Right hindlimb (tissue), 1 donor: ENCODE data around the gene WASHC2C.
"Not testable (repeated sequence)": the region's sequence is repeated elsewhere in the genome, so short reads cannot be mapped to it uniquely, and the experiment has no call there.

ENCODE experiments used
- DNase-seq: peaks from one replicate; pipeline ENCODE4 v3.0.0-alpha.2; 2018

WASHC2C gene

DNA sequence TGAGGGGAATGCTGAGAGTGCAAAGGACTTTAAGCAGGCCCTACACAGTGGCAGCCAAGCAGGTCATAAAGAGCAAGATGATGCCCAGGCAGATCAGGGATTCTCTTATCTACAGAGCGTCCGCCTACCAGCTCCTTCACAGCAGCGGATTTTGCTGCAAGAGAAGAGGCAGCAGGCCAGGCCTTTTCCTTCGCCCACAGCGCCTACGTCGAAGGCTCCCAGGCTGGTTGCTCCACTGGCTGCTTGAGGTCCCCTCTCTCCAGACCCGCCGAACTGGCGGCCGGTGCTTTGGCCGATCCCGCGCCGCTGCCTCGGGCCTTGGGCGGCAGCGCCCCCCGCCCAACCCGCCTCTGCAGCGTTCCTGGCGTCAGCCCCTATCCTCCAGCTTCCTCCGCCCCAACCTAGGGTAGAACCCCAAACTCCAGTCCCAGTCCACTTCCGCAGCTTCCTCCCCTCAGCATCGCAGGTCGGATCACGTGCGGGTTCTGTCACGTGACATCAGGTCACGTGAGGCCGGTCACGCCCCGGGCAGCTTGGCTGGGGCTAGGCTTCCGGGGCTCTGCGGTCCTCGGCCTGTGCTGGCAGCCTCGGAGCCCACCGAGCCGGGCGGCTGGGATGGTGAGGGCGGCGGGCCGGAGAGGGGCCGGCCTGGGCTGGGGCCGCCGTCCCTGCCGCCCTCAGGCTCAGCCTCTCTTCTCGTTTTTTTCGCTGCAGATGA is at the start of gene WASHC2C:
TSS of gene WASHC2C (plus strand) at position 564 of the 718 bp plus-strand sequence. CDS start at position 616, 52 bp downstream.
- DNase-seq: peak; percentile 92

GRCh38 chr10:45678467-45678866 is 48.6 kb upstream of the WASHC2C start:
- not testable (repeated sequence) for DNase-seq

DNA sequence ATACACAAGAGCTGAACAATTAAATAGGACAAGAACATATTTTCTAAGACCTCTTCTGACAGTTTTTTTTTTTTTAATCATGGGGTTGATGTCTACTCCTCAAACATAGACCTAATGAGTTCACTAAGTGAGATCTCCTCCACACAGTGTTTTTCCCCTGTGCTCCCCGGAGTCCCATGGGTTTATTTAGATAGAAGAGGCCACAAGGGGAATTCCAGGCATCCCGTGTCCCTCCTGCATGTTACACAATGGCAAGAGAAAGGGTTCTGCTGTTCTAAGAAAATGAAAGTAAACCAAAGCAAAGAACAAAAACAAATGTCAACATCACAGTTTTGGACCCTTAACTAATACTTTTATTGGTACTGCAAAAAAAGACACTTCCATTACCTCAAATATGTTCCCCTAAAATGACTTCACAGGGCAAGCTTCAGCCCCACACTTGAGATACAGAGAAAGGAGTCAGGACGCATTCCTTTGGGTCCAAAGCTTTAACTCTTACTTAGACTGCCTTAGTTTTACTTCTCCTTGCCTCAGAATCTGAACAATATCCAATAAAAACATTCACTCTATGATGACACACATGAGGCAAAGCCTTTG is 16.8 kb upstream of the WASHC2C start:
- DNase-seq: not testable (repeated sequence)

DNA sequence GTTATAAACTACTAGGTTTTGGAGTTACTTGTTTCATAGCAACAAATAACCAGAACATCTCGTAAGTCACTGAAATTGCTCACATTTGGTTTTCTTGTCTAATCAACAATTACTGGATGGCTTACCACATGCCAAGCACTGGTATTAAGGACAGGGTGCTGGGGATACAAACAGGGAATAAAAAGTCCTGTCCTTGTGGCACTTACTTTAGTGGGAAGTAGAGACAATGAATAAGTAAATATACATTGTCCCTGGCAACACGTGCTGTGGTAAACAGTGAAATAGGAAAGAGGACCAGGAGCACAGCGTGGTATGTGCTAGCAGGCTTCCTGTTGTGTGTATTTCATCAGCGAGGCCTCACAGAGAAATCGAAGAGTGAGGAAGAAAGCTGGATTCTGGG is 15.8 kb upstream of the WASHC2C start:
- DNase-seq: not testable (repeated sequence)

GRCh38 chr10:45717053-45717452 is 10.0 kb upstream of the WASHC2C start:
- not testable (repeated sequence) for DNase-seq

GRCh38 chr10:45717642-45718041 is 9.4 kb upstream of the WASHC2C start:
- DNase-seq: not testable (repeated sequence)

GRCh38 chr10:45721503-45721902 is 5.6 kb upstream of the WASHC2C start:
- not testable (repeated sequence) for DNase-seq

DNA sequence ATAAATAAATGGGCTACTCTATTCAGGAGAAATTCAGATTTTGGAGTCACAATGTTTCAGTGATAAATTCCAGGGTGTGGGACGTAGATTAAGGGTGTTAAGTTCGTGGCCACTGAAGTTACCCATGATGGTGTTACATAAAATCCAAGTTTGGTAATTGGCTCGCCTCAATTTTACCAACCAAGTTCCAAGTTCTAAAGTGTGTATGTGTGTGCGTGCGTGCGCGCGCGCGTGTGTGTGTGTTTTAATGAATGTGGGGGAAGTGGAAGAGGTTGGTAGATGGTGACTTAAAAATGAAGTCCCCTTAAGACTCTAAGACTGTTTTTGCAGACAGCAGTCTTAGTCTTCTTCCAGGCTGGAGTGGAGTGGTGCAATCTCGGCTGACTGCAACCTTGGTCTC is 3.2 kb upstream of the WASHC2C start:
- not testable (repeated sequence) for DNase-seq

DNA sequence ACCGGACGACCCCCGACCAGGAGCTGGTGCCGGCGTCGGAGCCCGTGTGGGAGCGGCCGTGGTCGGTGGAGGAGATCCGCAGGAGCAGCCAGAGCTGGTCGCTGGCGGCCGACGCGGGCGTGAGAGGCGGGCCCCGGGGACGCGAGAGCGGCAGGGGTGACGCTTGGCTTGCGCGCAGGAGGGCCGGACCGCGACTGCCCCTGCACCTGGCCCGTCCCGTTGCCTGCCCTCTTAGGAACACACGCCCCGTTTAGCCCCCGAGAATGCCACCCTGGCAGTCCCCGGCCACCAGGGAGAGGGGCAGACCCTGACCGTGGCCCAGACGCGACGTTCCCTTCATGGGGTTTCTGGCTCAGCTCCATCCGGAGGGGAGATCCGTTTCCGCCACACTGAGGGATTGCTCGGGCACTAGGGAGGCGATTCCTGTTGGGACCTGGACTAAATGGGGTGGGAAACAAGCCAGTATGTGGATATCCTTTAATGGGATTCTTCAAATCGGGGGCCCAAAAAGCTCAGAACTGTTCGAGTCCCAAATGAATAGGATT is 427 bp downstream of the WASHC2C start:
- DNase-seq: not testable (repeated sequence)

GRCh38 chr10:45734449-45734848 is 7.4 kb downstream of the WASHC2C start:
- DNase-seq: not testable (repeated sequence)

DNA sequence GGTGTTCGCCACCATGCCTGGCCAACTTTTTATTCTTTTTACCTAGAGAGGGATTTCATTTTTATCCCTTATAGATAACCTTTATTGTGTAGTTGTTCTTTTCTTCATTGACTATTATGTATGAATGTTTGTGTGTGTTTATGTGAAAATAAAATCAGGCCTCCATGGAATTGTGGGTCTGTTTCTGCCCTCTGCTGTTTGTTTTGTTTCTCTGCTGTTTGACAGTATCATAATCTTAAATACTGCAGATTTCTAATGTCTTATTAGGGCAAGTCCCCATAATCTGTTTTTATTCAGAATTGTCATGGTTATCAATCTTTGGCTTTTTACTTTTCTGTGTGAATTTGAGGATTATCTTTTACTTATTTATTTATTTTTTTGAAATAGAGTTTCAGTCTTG is 7.8 kb downstream of the WASHC2C start:
- DNase-seq: not testable (repeated sequence)

GRCh38 chr10:45741559-45741958 is 14.5 kb downstream of the WASHC2C start:
- DNase-seq: not testable (repeated sequence)

DNA sequence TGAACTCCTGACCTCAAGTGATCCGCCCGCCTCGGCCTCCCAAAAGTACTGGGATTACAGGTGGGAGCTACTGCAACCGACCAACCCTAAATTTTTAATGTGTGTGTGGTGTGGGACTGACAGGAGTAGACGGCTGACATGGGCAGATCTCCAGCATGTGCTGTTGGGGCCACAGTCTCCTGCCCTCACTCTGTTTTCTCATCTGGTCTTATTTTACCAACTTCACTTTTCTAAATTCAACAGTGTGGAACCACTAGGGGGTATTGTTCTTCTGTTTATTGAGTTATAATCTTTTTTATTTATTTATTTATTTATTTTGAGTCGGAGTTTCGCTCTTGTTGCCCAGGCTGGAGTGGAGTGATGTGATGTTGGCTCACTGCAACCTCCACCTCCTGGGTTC is 14.9 kb downstream of the WASHC2C start:
- not testable (repeated sequence) for DNase-seq

DNA sequence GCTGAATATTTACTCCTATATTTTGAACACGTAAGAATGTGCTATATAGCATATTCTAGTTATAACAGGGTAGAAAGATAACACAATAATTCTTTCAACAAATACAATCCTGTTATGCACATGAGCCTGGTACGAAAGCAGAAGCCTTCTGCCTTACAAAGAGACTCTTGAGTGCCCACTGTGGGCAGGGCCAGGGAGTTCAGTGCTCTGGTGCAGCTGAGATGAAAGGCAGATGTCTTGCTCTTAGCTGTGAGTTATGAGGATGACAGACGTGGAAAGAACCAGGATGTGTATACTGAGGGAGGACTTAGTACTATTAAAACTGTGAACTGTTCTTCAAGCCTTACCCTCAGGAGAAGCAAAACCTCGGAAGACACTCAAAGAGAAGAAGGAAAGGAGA is 24.1 kb downstream of the WASHC2C start:
- not testable (repeated sequence) for DNase-seq

DNA sequence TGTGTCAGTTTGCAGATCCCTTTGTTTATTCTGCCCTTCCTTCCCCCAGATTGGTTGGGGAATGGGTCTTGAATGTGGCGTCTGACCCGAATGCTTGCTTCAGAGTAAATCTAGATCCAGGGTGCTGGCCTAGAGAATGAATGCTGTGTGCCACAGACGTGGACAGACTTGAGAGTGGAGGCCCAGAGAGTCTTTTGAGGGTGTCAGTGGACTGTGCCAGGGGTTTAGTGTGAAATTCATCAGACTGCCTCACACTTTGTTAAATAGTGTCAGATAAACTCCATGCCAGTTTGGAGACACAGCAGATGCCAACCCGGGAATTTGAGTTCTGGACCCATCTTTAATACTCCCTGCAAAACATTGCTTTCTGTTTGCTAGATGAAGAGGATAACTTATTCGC is 25.1 kb downstream of the WASHC2C start:
- not testable (repeated sequence) for DNase-seq

GRCh38 chr10:45753979-45754495 is 27.0 kb downstream of the WASHC2C start:
- DNase-seq: not testable (repeated sequence)

- DNase-seq: not testable (repeated sequence)
These were observed 28.0 kb downstream of the WASHC2C start for GRCh38 chr10:45755083-45755482.

DNA sequence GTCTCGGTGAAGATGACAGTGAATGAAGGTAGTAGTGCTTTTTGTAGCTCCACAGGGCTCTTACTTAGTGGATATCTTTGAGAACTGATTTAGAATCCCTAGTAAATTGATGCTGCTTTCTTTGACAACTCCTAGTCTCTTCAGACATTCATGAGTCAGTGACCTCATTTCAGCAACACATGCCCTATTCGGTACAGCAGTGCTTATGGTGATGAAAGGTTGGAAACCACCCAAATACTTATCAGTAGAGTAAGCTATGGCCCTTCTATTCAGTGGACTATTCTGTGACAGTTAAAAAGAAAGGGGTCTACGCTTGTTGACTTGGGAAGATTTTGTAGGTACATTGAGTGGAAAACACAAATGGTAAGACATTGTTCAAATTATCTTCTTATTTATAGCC is 29.0 kb downstream of the WASHC2C start:
- DNase-seq: not testable (repeated sequence)

DNA sequence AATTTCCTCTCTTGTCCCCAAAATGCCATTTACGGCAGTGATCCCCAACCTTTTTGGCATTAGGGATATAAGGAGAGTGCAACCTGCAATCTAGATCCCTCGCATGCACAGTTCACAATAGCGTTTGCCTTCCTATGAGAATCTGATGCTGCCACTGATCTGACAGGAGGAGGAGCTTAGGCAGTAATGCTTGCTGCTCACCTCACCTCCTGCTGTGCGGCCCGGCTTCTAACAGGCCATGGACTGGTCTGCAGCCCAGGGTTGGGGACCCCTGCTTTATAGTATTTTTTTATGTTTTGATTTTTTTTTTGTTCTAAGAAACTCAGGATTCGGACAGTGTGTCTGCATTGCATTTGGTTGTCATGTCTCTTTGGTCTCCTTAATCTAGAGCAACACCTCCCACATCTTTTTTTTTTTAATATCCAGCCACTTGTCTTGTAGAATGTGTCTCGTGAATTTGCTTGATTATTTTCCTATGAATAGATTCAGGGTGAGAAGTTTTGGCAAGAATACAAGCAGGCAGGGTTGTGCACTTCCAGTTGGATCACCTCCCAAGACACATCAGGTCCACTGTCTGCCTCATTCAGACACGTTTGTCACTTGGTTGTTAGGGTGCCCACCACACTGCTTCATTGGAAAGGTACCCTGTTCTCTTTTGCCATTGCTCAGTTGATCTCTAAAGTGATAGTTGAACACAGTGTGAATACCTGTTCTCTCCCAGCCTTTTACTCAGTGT is 30.8 kb downstream of the WASHC2C start:
- not testable (repeated sequence) for DNase-seq

GRCh38 chr10:45761622-45762021 is 34.6 kb downstream of the WASHC2C start:
- DNase-seq: not testable (repeated sequence)

GRCh38 chr10:45763037-45763436 is 36.0 kb downstream of the WASHC2C start:
- not testable (repeated sequence) for DNase-seq

GRCh38 chr10:45768334-45768733 is 41.3 kb downstream of the WASHC2C start:
- DNase-seq: not testable (repeated sequence)
